HepG2 (cell line): ENCODE results near the gene BFSP1. TPM values are rescaled to one million over a fixed set of nuclear protein-coding genes. Genes with fewer than 3 reads are reported as not detected.

Experiments used
- ATAC-seq: fragments of 200-7000 bp; cut with Tn5 transposase; 3 replicates; pipeline ENCODE4 v1.9.1; 2020; ENCODE audit warnings: mild to moderate bottlenecking, moderate library complexity
- BruUV-seq: library from RNA; stranded (reverse); fragments of 400-500 nt; replicated peaks from 2 replicates; lab custom pipeline; 2021; lab: Mats Ljungman, UMichigan
- CTCF ChIA-PET: fragments of 300-600 bp; formaldehyde crosslinking; extraction: SDS; loops from one replicate; lab custom pipeline; 2021; ENCODE audit warnings: low total read pairs, inconsistent platforms, low intra/inter-chr PET ratio; lab: Yijun Ruan, JAX
- POLR2A ChIA-PET: fragments of 350-600 bp; sonication (Branson Sonifier 250); formaldehyde crosslinking; loops from one replicate; lab custom pipeline; 2020; ENCODE audit warnings: antibody characterized with exemption, inconsistent platforms; lab: Yijun Ruan, JAX
- DNase-seq: peaks from one replicate; pipeline ENCODE4 v3.0.0-alpha.2; 2015; ENCODE audit warnings: low spot score
- FAIRE-seq: peaks from 3 replicates; lab custom pipeline; 2011; peaks lifted over from hg19 to GRCh38; lab: Jason Lieb, UNC
- H2AFZ ChIP-seq: one replicate; pipeline ENCODE4 v1.6.1; 2011; ENCODE audit warnings: low read length, inconsistent platforms
- H3K27ac ChIP-seq: fragments of 300-600 bp; 3 replicates; pipeline ENCODE4 v1.8.0; 2011; ENCODE audit warnings: mixed run types, mild to moderate bottlenecking, mixed read lengths, low read length, inconsistent platforms; ENCODE audit not compliant: insufficient read depth; ENCODE audit errors: extremely low read length
- H3K27me3 ChIP-seq, 2 experiments: fragments of 200-600 bp in 1 of 2; 2 replicates in 1 of 2; 3 replicates in 1 of 2; pipeline versions ENCODE4 v1.6.0 to v1.8.0; 2011; ENCODE audit warnings: low read length in 2 of 2, mild to moderate bottlenecking in 2 of 2, moderate library complexity in 2 of 2, inconsistent platforms in 1 of 2; ENCODE audit not compliant: insufficient read depth in 2 of 2, control insufficient read depth in 1 of 2
- H3K36me3 ChIP-seq, 2 experiments: fragments of 200-600 bp in 1 of 2; replicated peaks in 1 of 2; 2 replicates in 1 of 2; 3 replicates in 1 of 2; pipeline versions ENCODE4 v1.5.1 to v1.8.0; 2011; ENCODE audit warnings: low read length in 2 of 2, inconsistent platforms in 1 of 2; ENCODE audit not compliant: insufficient read depth in 2 of 2, control insufficient read depth in 1 of 2
- H3K4me1 ChIP-seq: 2 replicates; pipeline ENCODE4 v1.5.1; 2012; ENCODE audit warnings: low read length, inconsistent platforms; ENCODE audit not compliant: insufficient read depth
- H3K4me2 ChIP-seq: 2 replicates; pipeline ENCODE4 v1.6.0; 2011; ENCODE audit warnings: low read depth, low read length, inconsistent platforms
- H3K4me3 ChIP-seq, 3 experiments: fragments of 200-600 bp in 1 of 3; sonication (generic), shearing (Covaris generic) in 1 of 3; replicated peaks in 1 of 3; 2 replicates each; pipeline ENCODE4 v1.5.1; 2011 to 2016; ENCODE audit warnings: low read length in 3 of 3, inconsistent platforms in 2 of 3, low read depth in 2 of 3, mild to moderate bottlenecking in 2 of 3, control low read depth in 1 of 3, mixed read lengths in 1 of 3; ENCODE audit not compliant: insufficient read depth in 1 of 3
- H3K79me2 ChIP-seq: one replicate; pipeline ENCODE4 v1.6.1; 2011; ENCODE audit warnings: low read length, inconsistent platforms; ENCODE audit not compliant: insufficient read depth
- H3K9ac ChIP-seq: 2 replicates; pipeline ENCODE4 v1.6.0; 2011; ENCODE audit warnings: mild to moderate bottlenecking, low read depth, low read length, inconsistent platforms; ENCODE audit not compliant: insufficient read depth
- H3K9me3 ChIP-seq: 2 replicates; pipeline ENCODE4 v1.5.1; 2012; ENCODE audit warnings: mild to moderate bottlenecking, low read length
- H4K20me1 ChIP-seq: 2 replicates; pipeline ENCODE4 v1.6.0; 2011; ENCODE audit warnings: inconsistent platforms, mild to moderate bottlenecking, low read length, moderate library complexity; ENCODE audit not compliant: insufficient read depth
- AHR ChIP-seq: IDR thresholded peaks from 2 replicates; pipeline ENCODE4 v1.6.1; 2018; ENCODE audit warnings: missing genetic modification reagents, missing compliant biosample characterization
- ASH2L ChIP-seq: fragments of 300-600, 200-600 bp; sonication (generic); IDR thresholded peaks from 2 replicates; pipeline ENCODE4 v1.7.0; 2017; ENCODE audit warnings: low read depth, mild to moderate bottlenecking, moderate library complexity, mixed read lengths, low read length; ENCODE audit not compliant: insufficient read length
- ATF2 ChIP-seq: sonication (generic); formaldehyde crosslinking; IDR thresholded peaks from 2 replicates; pipeline ENCODE4 v1.4.0; 2020; ENCODE audit warnings: missing genetic modification reagents
- DDIT3 ChIP-seq: sonication (generic); formaldehyde crosslinking; IDR thresholded peaks from 2 replicates; pipeline ENCODE4 v1.4.0; 2020; ENCODE audit warnings: mild to moderate bottlenecking, missing genetic modification reagents
- GPN1 ChIP-seq: sonication (generic); formaldehyde crosslinking; IDR thresholded peaks from 2 replicates; pipeline ENCODE4 v1.5.1; 2020; ENCODE audit warnings: missing genetic modification reagents, borderline replicate concordance
- MYNN ChIP-seq: sonication (generic); formaldehyde crosslinking; IDR thresholded peaks from 2 replicates; pipeline ENCODE4 v1.4.0; 2020; ENCODE audit warnings: mild to moderate bottlenecking, low read depth, missing genetic modification reagents
- SKI ChIP-seq: fragments of 450-650 bp; IDR thresholded peaks from one replicate; pipeline ENCODE4 v1.6.1; 2018; ENCODE audit warnings: mild to moderate bottlenecking; ENCODE audit not compliant: partially characterized antibody
- TBP ChIP-seq: sonication (generic); formaldehyde crosslinking; IDR thresholded peaks from 2 replicates; pipeline ENCODE4 v1.5.0; 2020; ENCODE audit warnings: missing genetic modification reagents
- TEF ChIP-seq: sonication (generic); formaldehyde crosslinking; IDR thresholded peaks from 2 replicates; pipeline ENCODE4 v1.5.0; 2020; ENCODE audit warnings: missing genetic modification reagents
- TGIF2 ChIP-seq: IDR thresholded peaks from 2 replicates; pipeline ENCODE4 v1.6.1; 2016; ENCODE audit warnings: control low read depth, missing compliant biosample characterization
- ZBTB14 ChIP-seq: sonication (generic); formaldehyde crosslinking; IDR thresholded peaks from 2 replicates; pipeline ENCODE4 v1.4.0; 2020; ENCODE audit warnings: missing genetic modification reagents
- ZNF205 ChIP-seq: IDR thresholded peaks from 2 replicates; pipeline ENCODE4 v1.6.1; 2018; ENCODE audit warnings: missing biosample characterization, missing genetic modification reagents
- ZNF772 ChIP-seq: sonication (generic); formaldehyde crosslinking; IDR thresholded peaks from 2 replicates; pipeline ENCODE4 v1.5.0; 2020; ENCODE audit warnings: mild to moderate bottlenecking, missing genetic modification reagents
- WGBS: methylation state at CpG from one replicate; pipeline ENCODE4 v1.1.6; 2017; ENCODE audit warnings: low lambda C conversion rate; 5-methylcytosine and 5-hydroxymethylcytosine counted together
- in situ Hi-C: cut with HindIII; loops from 2 replicates; pipeline ENCODE4 v1.10.0; 2017; ENCODE audit warnings: low pct_unique_long_range_greater_than_20kb; ENCODE audit not compliant: extremely low pct_ligation_motif_present
- intact Hi-C: fragments of 100-400 bp; cut with micrococcal nuclease; formaldehyde crosslinking; loops from one replicate; pipeline ENCODE4 v1.10.0; 2022; ENCODE audit not compliant: unreplicated experiment
- polyA plus RNA-seq, 8 experiments: library from polyadenylated mRNA; depleted of rRNA in 3 of 8; stranded (reverse) in 7 of 8; unstranded in 1 of 8; fragments of >200 nt; fragmentation: Illumina TruSeq in 4 of 8; extraction: Trizol in 4 of 8; gene quantifications; 2 replicates each; pipeline versions ENCODE4 v1.2.1 to v1.2.3, GENCODE V29; 2011 to 2016; ENCODE audit warnings: low read depth in 4 of 8, missing spikeins in 1 of 8, mixed read lengths in 1 of 8; ENCODE audit not compliant: insufficient read depth in 1 of 8
- total RNA-seq, 5 experiments: library from RNA; depleted of rRNA; stranded (reverse); fragments of >200 nt; fragmentation: Illumina TruSeq; extraction: Trizol; gene quantifications; 2 replicates each; pipeline ENCODE4 v1.2.3, GENCODE V29; 2016; ENCODE audit warnings: low read depth in 1 of 5

BFSP1 gene
- total and polyA plus RNA-seq, 2 of the 13 experiments (the other 11 are each of a cell fraction or from before 2014, with no cell fraction given): 0.22 to 0.26 TPM

GRCh38 chr20:17524560-17524959, 6.6 kb downstream of the BFSP1 start:
- Histone ChIP-seq H3K4me1 (no peaks in the 10 kb centered on the region), H3K36me3 (no peaks in the 10 kb centered on the region), H3K27ac (no peak overlapping the region), H3K79me2 (no peaks in the 10 kb centered on the region), H3K27me3 (peaks cover 3 to 24% of the 10 kb centered on the region in 2 experiments; a peak in 4 of 5 replicates), H3K9ac (no peak overlapping the region), H3K4me2 (no peak overlapping the region), H2AFZ (no peak overlapping the region), H3K9me3 (no peaks in the 10 kb centered on the region), H4K20me1 (no peaks in the 10 kb centered on the region), H3K4me3 (no peak overlapping the region)
- in situ Hi-C loops (loop anchor here (25.0 kb wide), 1 partner anchor 763 kb away; the partner anchor contains the start of gene ZNF133), intact Hi-C loops (no loop called here)
- no peak for ATAC-seq
- ChIA-PET CTCF (no interaction called here), POLR2A (no interaction called here)
- FAIRE-seq: no peak
- no peak for TF ChIP-seq TGIF2 (CRISPR knock-in tag)
- no peak for TF ChIP-seq ASH2L
- TF ChIP-seq AHR (CRISPR knock-in tag): no peak
- no peak for TF ChIP-seq ZBTB14 (CRISPR knock-in tag)
- no peak for TF ChIP-seq ATF2
- TF ChIP-seq MYNN (CRISPR knock-in tag): no peak
- no peak for TF ChIP-seq SKI
- no peak for TF ChIP-seq TEF (CRISPR knock-in tag)
- no peak for TF ChIP-seq GPN1
- TF ChIP-seq ZNF772: no peak
- TF ChIP-seq DDIT3 (CRISPR knock-in tag): no peak
- TF ChIP-seq ZNF205 (CRISPR knock-in tag): no peak
- TF ChIP-seq TBP (CRISPR knock-in tag): no peak
- WGBS: 59% methylated on average over 8 of the region's 8 CpGs
- no TSS peak for BruUV-seq
- no peak for DNase-seq
